HepG2 (cell line): Measurements from ENCODE around the gene ARL8A.

ENCODE experiments used
- GABPB1 ChIP-seq: IDR thresholded peaks from 2 replicates; pipeline ENCODE4 v1.6.1; 2016; ENCODE audit warnings: mild to moderate bottlenecking, missing genetic modification reagents, moderate library complexity, missing compliant biosample characterization
- JUN ChIP-seq: sonication (generic); formaldehyde crosslinking; IDR thresholded peaks from 2 replicates; pipeline ENCODE4 v1.4.0; 2020; ENCODE audit warnings: mild to moderate bottlenecking, missing genetic modification reagents
- POLR2A ChIP-seq, 2 experiments: IDR thresholded peaks; 2 replicates each; pipeline ENCODE4 v1.6.1; 2011; ENCODE audit warnings: low read depth in 2 of 2, low read length in 2 of 2, mild to moderate bottlenecking in 1 of 2, moderate library complexity in 1 of 2; ENCODE audit not compliant: insufficient read depth in 1 of 2
- ZFP91 ChIP-seq: sonication (generic); formaldehyde crosslinking; IDR thresholded peaks from 2 replicates; pipeline ENCODE4 v1.9.0; 2022; ENCODE audit warnings: missing genetic modification reagents, mild to moderate bottlenecking, borderline replicate concordance
- TF ChIP-seq, protein P1 (sequence below): IDR thresholded peaks from 2 replicates; pipeline ENCODE4 v1.6.1; 2016; ENCODE audit warnings: low read depth, control low read depth

DNA sequence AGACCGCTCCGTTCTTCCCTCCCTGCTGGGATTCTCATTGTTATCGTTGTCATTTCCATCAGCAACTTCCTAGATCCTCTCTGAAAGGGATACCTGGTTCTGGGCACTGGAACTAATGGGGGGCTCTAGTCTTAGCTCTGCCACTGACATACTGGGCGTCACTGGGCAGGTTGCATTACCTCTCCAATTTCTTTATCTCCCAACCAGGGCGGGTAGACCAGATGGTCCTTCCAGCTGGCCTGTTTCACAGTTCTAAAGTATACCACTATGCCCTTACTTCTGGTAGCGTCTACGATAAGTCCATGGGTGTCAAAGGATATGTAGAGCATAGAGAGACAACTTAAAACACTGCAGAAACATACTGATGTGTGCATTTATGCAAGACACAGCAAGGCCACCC is 20.4 kb downstream of the ARL8A start:
- TF ChIP-seq, protein P1, sequence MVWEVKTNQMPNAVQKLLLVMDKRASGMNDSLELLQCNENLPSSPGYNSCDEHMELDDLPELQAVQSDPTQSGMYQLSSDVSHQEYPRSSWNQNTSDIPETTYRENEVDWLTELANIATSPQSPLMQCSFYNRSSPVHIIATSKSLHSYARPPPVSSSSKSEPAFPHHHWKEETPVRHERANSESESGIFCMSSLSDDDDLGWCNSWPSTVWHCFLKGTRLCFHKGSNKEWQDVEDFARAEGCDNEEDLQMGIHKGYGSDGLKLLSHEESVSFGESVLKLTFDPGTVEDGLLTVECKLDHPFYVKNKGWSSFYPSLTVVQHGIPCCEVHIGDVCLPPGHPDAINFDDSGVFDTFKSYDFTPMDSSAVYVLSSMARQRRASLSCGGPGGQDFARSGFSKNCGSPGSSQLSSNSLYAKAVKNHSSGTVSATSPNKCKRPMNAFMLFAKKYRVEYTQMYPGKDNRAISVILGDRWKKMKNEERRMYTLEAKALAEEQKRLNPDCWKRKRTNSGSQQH (CRISPR knock-in tag) = no peak
- TF ChIP-seq ZFP91 (CRISPR knock-in tag) = no peak
- TF ChIP-seq GABPB1 (CRISPR knock-in tag) = no peak
- TF ChIP-seq POLR2A (IDR thresholded peaks at IDR 0.05; ENCODE audit: insufficient read depth in 1 of 2, low read depth in 2 of 2, low read length in 2 of 2) = no peak
- TF ChIP-seq JUN (CRISPR knock-in tag) = no peak
